GM12878 (cell line): ENCODE measurements around the gene ICA1. TPM values are rescaled to one million over a fixed set of nuclear protein-coding genes. Genes with fewer than 3 reads are reported as not detected.
"Not testable (repeated sequence)": the region's sequence is repeated elsewhere in the genome, so short reads cannot be mapped to it uniquely, and the experiment has no call there.

Experiments used
- ATAC-seq: fragments of 200-7000 bp; cut with Tn5 transposase; 3 replicates; pipeline ENCODE4 v1.9.1; 2020; ENCODE audit warnings: mild to moderate bottlenecking, moderate library complexity
- BruUV-seq: library from RNA; stranded (reverse); fragments of 400-500 nt; replicated peaks from 2 replicates; lab custom pipeline; 2021; lab: Mats Ljungman, UMichigan
- CTCF ChIA-PET: fragments of 300-600 bp; sonication (Branson Sonifier 250); formaldehyde crosslinking; extraction: SDS; loops from one replicate; lab custom pipeline; 2021; ENCODE audit warnings: inconsistent platforms; lab: Yijun Ruan, JAX
- POLR2A ChIA-PET: fragments of 350-600 bp; formaldehyde crosslinking; extraction: SDS; loops from one replicate; lab custom pipeline; 2021; ENCODE audit warnings: inconsistent platforms; lab: Charles Lee
- RAD21 ChIA-PET: fragments of 300-600 bp; sonication (Branson Sonifier 250); formaldehyde crosslinking; loops from one replicate; lab custom pipeline; 2023; ENCODE audit warnings: antibody characterized with exemption; ENCODE audit not compliant: unreplicated experiment; lab: Charles Lee
- SMC1A ChIA-PET: fragments of 300-600 bp; sonication (Branson Sonifier 250); formaldehyde crosslinking; loops from one replicate; lab custom pipeline; 2023; ENCODE audit not compliant: unreplicated experiment, uncharacterized antibody; lab: Charles Lee
- DNase-seq: peaks from one replicate; pipeline ENCODE4 v3.0.0-alpha.2; 2011; ENCODE audit warnings: low read depth, low spot score
- FAIRE-seq: peaks from 3 replicates; lab custom pipeline; 2011; peaks lifted over from hg19 to GRCh38; lab: Jason Lieb, UNC
- H2AFZ ChIP-seq: 2 replicates; pipeline ENCODE4 v1.6.0; 2011; ENCODE audit warnings: low read depth, low read length, control low read depth; ENCODE audit not compliant: control insufficient read depth
- H3K27ac ChIP-seq: 2 replicates; pipeline ENCODE4 v1.5.1; 2011; ENCODE audit warnings: control low read depth; ENCODE audit not compliant: control insufficient read depth, insufficient read depth
- H3K27me3 ChIP-seq, 2 experiments: replicated peaks in 1 of 2; 2 replicates each; pipeline versions ENCODE4 v1.6.0 to v1.6.1; 2011; ENCODE audit warnings: low read length in 1 of 2; ENCODE audit not compliant: control insufficient read depth in 2 of 2, insufficient read depth in 2 of 2
- H3K36me3 ChIP-seq, 2 experiments: 2 replicates each; pipeline ENCODE4 v1.5.1; 2011; ENCODE audit warnings: low read length in 1 of 2; ENCODE audit not compliant: control insufficient read depth in 2 of 2, insufficient read depth in 2 of 2
- H3K4me1 ChIP-seq: 2 replicates; pipeline ENCODE4 v1.6.1; 2011; ENCODE audit warnings: mild to moderate bottlenecking, low read length, moderate library complexity, mixed read lengths; ENCODE audit not compliant: control insufficient read depth, insufficient read depth
- H3K4me2 ChIP-seq: 2 replicates; pipeline ENCODE4 v1.6.0; 2011; ENCODE audit warnings: control low read depth; ENCODE audit not compliant: control insufficient read depth, insufficient read depth
- H3K4me3 ChIP-seq: fragments of 200-600 bp; sonication (generic); 2 replicates; pipeline ENCODE4 v1.5.1; 2016
- H3K79me2 ChIP-seq: 2 replicates; pipeline ENCODE4 v1.6.0; 2011; ENCODE audit warnings: low read length; ENCODE audit not compliant: control insufficient read depth, insufficient read depth
- H3K9ac ChIP-seq: 2 replicates; pipeline ENCODE4 v1.8.0; 2011; ENCODE audit warnings: low read length, control low read depth, mixed read lengths; ENCODE audit not compliant: control insufficient read depth, insufficient read depth
- H3K9me3 ChIP-seq: replicated peaks from 3 replicates; pipeline ENCODE4 v1.5.1; 2011; ENCODE audit warnings: mild to moderate bottlenecking, low read length; ENCODE audit not compliant: control insufficient read depth, insufficient read depth
- H4K20me1 ChIP-seq: 2 replicates; pipeline ENCODE4 v1.6.0; 2011; ENCODE audit not compliant: control insufficient read depth, insufficient read depth
- RELB ChIP-seq: fragments of 450-650 bp; IDR thresholded peaks from 2 replicates; pipeline ENCODE4 v1.6.1; 2017; ENCODE audit warnings: low read depth, mild to moderate bottlenecking, moderate library complexity
- WGBS: methylation state at CpG from one replicate; pipeline ENCODE4 v1.1.6; 2016; ENCODE audit warnings: low lambda C conversion rate; ENCODE audit not compliant: insufficient replicate concordance, insufficient coverage; ENCODE audit errors: missing lambda C conversion rate; 5-methylcytosine and 5-hydroxymethylcytosine counted together
- in situ Hi-C: fragments of 300-500 bp; cut with MboI; formaldehyde crosslinking; loops from 9 replicates; pipeline ENCODE4 v1.14.3; 2018; ENCODE audit warnings: mixed read lengths
- intact Hi-C: fragments of 100-400 bp; cut with micrococcal nuclease; formaldehyde crosslinking; loops from one replicate; pipeline ENCODE4 v1.14.2; 2022; ENCODE audit not compliant: unreplicated experiment
- polyA plus RNA-seq, 11 experiments: library from polyadenylated mRNA; depleted of rRNA in 4 of 11; unstranded in 6 of 11; stranded (reverse) in 5 of 11; fragments of >200 nt; fragmentation: Nextera tagmentation in 4 of 11; fragmentation: Illumina TruSeq in 1 of 11; extraction: Ambion mirVana in 4 of 11; extraction: Trizol in 1 of 11; gene quantifications; 1 replicate in 1 of 11; 2 replicates in 10 of 11; pipeline versions ENCODE4 v1.2.1 to v1.2.3, GENCODE V29; 2011 to 2016; ENCODE audit warnings: inconsistent platforms in 2 of 11, missing spikeins in 2 of 11, low read depth in 1 of 11
- total RNA-seq, 4 experiments: library from RNA; depleted of rRNA in 3 of 4; stranded (reverse); fragments of >200 nt in 3 of 4; fragmentation: Illumina TruSeq in 1 of 4; extraction: Trizol in 1 of 4; gene quantifications; 2 replicates each; pipeline versions ENCODE4 v1.2.1 to v1.2.3, GENCODE V29; 2013 to 2021
- TF ChIP-seq, protein P1 (sequence below): fragments of 150-350 bp; IDR thresholded peaks from 2 replicates; pipeline ENCODE4 v1.6.1; 2016; ENCODE audit warnings: low read depth, low read length
- TF ChIP-seq, protein P2 (sequence below), 3 experiments: IDR thresholded peaks in 2 of 3; conservative IDR thresholded peaks in 1 of 3; 2 replicates each; pipeline ENCODE4 v1.5.1; 2011; ENCODE audit warnings: low read depth in 3 of 3, low read length in 3 of 3, mild to moderate bottlenecking in 3 of 3, control low read depth in 2 of 3, moderate library complexity in 2 of 3, inconsistent platforms in 1 of 3, mixed read lengths in 1 of 3; ENCODE audit not compliant: control insufficient read depth in 2 of 3, insufficient read depth in 1 of 3; ENCODE audit errors: extremely low read depth in 1 of 3

Gene ICA1
- total and polyA plus RNA-seq, 10 of the 15 experiments (the other 5 are each of a cell fraction or from before 2014, with no cell fraction given): 1.3 to 35.1 (median 3.3) TPM

- Histone ChIP-seq H3K27ac (no peak overlapping the region), H3K4me3 (no peak overlapping the region), H3K9me3 (no peaks in the 10 kb centered on the region; the same call in 1 of the 3 replicates), H3K79me2 (no peaks in the 10 kb centered on the region), H2AFZ (no peak overlapping the region), H3K9ac (no peak overlapping the region), H4K20me1 (no peaks in the 10 kb centered on the region), H3K36me3 (no peaks in the 10 kb centered on the region), H3K4me2 (no peak overlapping the region), H3K27me3 (no peaks in the 10 kb centered on the region), H3K4me1 (no peaks in the 10 kb centered on the region)
- intact Hi-C loops (no loop called here), in situ Hi-C loops (no loop called here)
- BruUV-seq: no TSS peak
- 87% methylated on average over 9 of the region's 9 CpGs for WGBS
- DNase-seq: no peak
- TF ChIP-seq, protein P1, sequence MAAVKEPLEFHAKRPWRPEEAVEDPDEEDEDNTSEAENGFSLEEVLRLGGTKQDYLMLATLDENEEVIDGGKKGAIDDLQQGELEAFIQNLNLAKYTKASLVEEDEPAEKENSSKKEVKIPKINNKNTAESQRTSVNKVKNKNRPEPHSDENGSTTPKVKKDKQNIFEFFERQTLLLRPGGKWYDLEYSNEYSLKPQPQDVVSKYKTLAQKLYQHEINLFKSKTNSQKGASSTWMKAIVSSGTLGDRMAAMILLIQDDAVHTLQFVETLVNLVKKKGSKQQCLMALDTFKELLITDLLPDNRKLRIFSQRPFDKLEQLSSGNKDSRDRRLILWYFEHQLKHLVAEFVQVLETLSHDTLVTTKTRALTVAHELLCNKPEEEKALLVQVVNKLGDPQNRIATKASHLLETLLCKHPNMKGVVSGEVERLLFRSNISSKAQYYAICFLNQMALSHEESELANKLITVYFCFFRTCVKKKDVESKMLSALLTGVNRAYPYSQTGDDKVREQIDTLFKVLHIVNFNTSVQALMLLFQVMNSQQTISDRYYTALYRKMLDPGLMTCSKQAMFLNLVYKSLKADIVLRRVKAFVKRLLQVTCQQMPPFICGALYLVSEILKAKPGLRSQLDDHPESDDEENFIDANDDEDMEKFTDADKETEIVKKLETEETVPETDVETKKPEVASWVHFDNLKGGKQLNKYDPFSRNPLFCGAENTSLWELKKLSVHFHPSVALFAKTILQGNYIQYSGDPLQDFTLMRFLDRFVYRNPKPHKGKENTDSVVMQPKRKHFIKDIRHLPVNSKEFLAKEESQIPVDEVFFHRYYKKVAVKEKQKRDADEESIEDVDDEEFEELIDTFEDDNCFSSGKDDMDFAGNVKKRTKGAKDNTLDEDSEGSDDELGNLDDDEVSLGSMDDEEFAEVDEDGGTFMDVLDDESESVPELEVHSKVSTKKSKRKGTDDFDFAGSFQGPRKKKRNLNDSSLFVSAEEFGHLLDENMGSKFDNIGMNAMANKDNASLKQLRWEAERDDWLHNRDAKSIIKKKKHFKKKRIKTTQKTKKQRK: no peak
- TF ChIP-seq, protein P2, sequence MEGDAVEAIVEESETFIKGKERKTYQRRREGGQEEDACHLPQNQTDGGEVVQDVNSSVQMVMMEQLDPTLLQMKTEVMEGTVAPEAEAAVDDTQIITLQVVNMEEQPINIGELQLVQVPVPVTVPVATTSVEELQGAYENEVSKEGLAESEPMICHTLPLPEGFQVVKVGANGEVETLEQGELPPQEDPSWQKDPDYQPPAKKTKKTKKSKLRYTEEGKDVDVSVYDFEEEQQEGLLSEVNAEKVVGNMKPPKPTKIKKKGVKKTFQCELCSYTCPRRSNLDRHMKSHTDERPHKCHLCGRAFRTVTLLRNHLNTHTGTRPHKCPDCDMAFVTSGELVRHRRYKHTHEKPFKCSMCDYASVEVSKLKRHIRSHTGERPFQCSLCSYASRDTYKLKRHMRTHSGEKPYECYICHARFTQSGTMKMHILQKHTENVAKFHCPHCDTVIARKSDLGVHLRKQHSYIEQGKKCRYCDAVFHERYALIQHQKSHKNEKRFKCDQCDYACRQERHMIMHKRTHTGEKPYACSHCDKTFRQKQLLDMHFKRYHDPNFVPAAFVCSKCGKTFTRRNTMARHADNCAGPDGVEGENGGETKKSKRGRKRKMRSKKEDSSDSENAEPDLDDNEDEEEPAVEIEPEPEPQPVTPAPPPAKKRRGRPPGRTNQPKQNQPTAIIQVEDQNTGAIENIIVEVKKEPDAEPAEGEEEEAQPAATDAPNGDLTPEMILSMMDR (IDR thresholded peaks at IDR 0.05 in 2 of 3, conservative IDR thresholded peaks at IDR 0.05 in 1 of 3; ENCODE audit: control insufficient read depth in 2 of 3, extremely low read depth in 1 of 3, insufficient read depth in 1 of 3, low read depth in 3 of 3, low read length in 3 of 3): no peak
- no peak for TF ChIP-seq RELB
- SMC1A ChIA-PET: interaction anchor here (0.9 to 1.8 kb wide), 6 partner anchors 12 to 87 kb away, joined by 3 to 5 read pairs (median 3); no protein-coding TSS in a partner anchor
- FAIRE-seq: no peak
- POLR2A ChIA-PET: interaction anchor here (1.1 kb wide), 1 partner anchor 9 kb away, joined by 3 read pairs; no protein-coding TSS in a partner anchor
- CTCF ChIA-PET: interaction anchor here (1.5 kb wide), 2 partner anchors 12 to 17 kb away, joined by 3 to 5 read pairs; no protein-coding TSS in a partner anchor
- RAD21 ChIA-PET: no interaction called here
- ATAC-seq: no peak
These were observed 158.7 kb downstream of the ICA1 start for GRCh38 chr7:8103282-8103681.

DNA sequence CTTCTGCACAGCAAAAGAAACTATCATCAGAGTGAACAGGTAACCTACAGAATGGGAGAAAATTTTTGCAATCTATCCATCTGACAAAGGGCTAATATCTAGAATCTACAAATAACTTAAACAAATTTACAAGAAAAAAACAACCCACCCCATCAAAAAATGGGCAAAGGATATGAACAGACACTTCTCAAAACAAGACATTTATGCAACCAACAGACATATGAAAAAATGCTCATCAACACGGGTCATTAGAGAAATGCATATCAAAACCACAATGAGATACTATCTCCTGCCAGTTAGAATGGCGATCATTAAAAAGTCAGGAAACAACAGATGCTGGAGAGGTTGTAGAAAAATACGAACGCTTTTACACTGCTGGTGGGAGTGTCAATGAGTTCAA lies 160.7 kb downstream of the ICA1 start:
- RAD21 ChIA-PET, H3K79me2 ChIP-seq, H3K27ac ChIP-seq, H3K9me3 ChIP-seq, ATAC-seq, H3K9ac ChIP-seq, POLR2A ChIA-PET, H3K4me1 ChIP-seq, H4K20me1 ChIP-seq, H3K27me3 ChIP-seq, H3K36me3 ChIP-seq, in situ Hi-C loops, BruUV-seq, intact Hi-C loops, DNase-seq, H2AFZ ChIP-seq, CTCF ChIA-PET, FAIRE-seq, H3K4me2 ChIP-seq, H3K4me3 ChIP-seq: not testable (repeated sequence)
- WGBS: 82% methylated on average over 4 of the region's 4 CpGs
- SMC1A ChIA-PET: interaction anchor here (0.7 to 1.1 kb wide), 2 partner anchors 11 to 12 kb away, joined by 3 read pairs; no protein-coding TSS in a partner anchor
